ENCODE data around the gene SUN1. TPM values are rescaled to one million over a fixed set of nuclear protein-coding genes. Genes with fewer than 3 reads are reported as not detected.

Gene SUN1
- total and polyA plus RNA-seq, 9 of the 15 experiments (the other 6 are each of a cell fraction or from before 2014, with no cell fraction given), result 36.8 to 132 (median 62.3) TPM

DNA sequence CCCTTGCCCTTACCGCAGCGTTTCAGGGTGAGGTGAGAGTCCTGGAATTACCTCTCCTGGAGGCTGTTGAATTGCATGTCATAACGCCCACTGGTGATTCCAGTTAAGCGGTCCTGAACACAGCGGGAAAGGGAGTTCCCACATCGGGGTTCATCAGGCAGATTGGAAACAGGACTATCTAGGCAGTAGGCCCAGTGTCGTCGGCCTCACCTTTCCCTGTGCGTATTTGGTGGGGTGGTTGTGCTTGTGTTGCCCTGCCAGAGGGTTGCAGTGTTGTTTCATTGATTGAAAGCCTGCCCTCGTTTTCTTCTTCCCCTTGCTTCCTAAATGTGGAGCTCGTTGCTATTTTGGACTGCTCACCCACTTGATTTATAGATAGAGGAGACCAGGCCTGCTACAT is 10.6 kb upstream of the SUN1 start:
- H3K79me2 ChIP-seq (ENCODE audit: control insufficient read depth, insufficient read depth, low read length), result peaks cover 100% of the 10 kb centered on the region
- H3K36me3 ChIP-seq (ENCODE audit: control insufficient read depth, insufficient read depth, low read length), result peaks cover 34% of the 10 kb centered on the region
- POLR2A ChIA-PET, result no interaction called here
- intact Hi-C loops (cut with micrococcal nuclease), result no loop called here
- no TSS peak for BruUV-seq (replicated peaks)
- no peaks in the 10 kb centered on the region for H3K27me3 ChIP-seq (ENCODE audit: control insufficient read depth in 2 of 2, insufficient read depth in 2 of 2, low read length in 2 of 2)
- peaks cover 20% of the 10 kb centered on the region for H4K20me1 ChIP-seq (replicated peaks; ENCODE audit: control insufficient read depth, insufficient read depth, low read length)
- no peak overlapping the region for H3K4me2 ChIP-seq (ENCODE audit: insufficient read depth, low read length)
- H3K4me3 ChIP-seq, result no peak overlapping the region
- in situ Hi-C loops (cut with MboI), result no loop called here
- H3K27ac ChIP-seq (ENCODE audit: extremely low read depth, low read depth, low read length), result no peak overlapping the region
- no peak overlapping the region for H2AFZ ChIP-seq (ENCODE audit: low read depth, low read length)
- no peaks in the 10 kb centered on the region for H3K9me1 ChIP-seq (ENCODE audit: control insufficient read depth, insufficient read depth, low read length)
- peak; percentile 37; the same call in 1 of the 2 replicates for TF ChIP-seq ZBTB33 (CRISPR knock-in tag; IDR thresholded peaks at IDR 0.05)
- TF ChIP-seq SP1 (CRISPR knock-in tag; IDR thresholded peaks at IDR 0.05), result no peak
- peaks cover 24 to 26% of the 10 kb centered on the region in 2 experiments; a peak in 4 of 5 replicates for H3K4me1 ChIP-seq (replicated peaks in 1 of 2; ENCODE audit: control insufficient read depth in 2 of 2, insufficient read depth in 2 of 2, low read length in 2 of 2)
- FAIRE-seq (no peak), DNase-seq (ENCODE audit: extremely low read depth in 1 of 4, low spot score in 3 of 4) (no peak), ATAC-seq (no peak)
- WGBS (ENCODE audit: insufficient coverage, low coverage, missing lambda C conversion rate), result 69% methylated on average over 11 of the region's 11 CpGs
- H3K9ac ChIP-seq (ENCODE audit: insufficient read depth in 1 of 2, low read depth in 2 of 2, low read length in 2 of 2), result peak overlapping the region in 1 of 2 experiments; percentile 46; a peak in 1 of 4 replicates
- CTCF ChIA-PET (ENCODE audit: low intra/inter-chr PET ratio), result no interaction called here
- no peaks in the 10 kb centered on the region for H3K9me3 ChIP-seq (replicated peaks; ENCODE audit: control insufficient read depth, insufficient read depth, low read depth, low read length)

GRCh38 chr7:822692-823276 is 9.5 kb upstream of the SUN1 start:
- ChIA-PET POLR2A (interaction anchor here (1.1 kb wide), 1 partner anchor 9 kb away, joined by 4 read pairs; no protein-coding TSS in a partner anchor), CTCF (ENCODE audit: low intra/inter-chr PET ratio) (interaction anchor here (0.5 kb wide), 1 partner anchor 51 kb away, joined by 3 read pairs; no protein-coding TSS in a partner anchor)
- Histone ChIP-seq H3K79me2 (ENCODE audit: control insufficient read depth, insufficient read depth, low read length) (peaks cover 99% of the 10 kb centered on the region), H4K20me1 (replicated peaks; ENCODE audit: control insufficient read depth, insufficient read depth, low read length) (peaks cover 13% of the 10 kb centered on the region), H3K4me1 (replicated peaks in 1 of 2; ENCODE audit: control insufficient read depth in 2 of 2, insufficient read depth in 2 of 2, low read length in 2 of 2) (peaks cover 20 to 21% of the 10 kb centered on the region in 2 experiments; a peak in 4 of 5 replicates), H3K4me2 (ENCODE audit: insufficient read depth, low read length) (no peak overlapping the region), H3K27me3 (ENCODE audit: control insufficient read depth in 2 of 2, insufficient read depth in 2 of 2, low read length in 2 of 2) (no peaks in the 10 kb centered on the region), H3K9ac (ENCODE audit: insufficient read depth in 1 of 2, low read depth in 2 of 2, low read length in 2 of 2) (no peak overlapping the region), H3K27ac (ENCODE audit: extremely low read depth, low read depth, low read length) (no peak overlapping the region; the same call in 2 of the 3 replicates), H2AFZ (ENCODE audit: low read depth, low read length) (no peak overlapping the region), H3K9me1 (ENCODE audit: control insufficient read depth, insufficient read depth, low read length) (no peaks in the 10 kb centered on the region), H3K4me3 (no peak overlapping the region), H3K36me3 (ENCODE audit: control insufficient read depth, insufficient read depth, low read length) (peaks cover 36% of the 10 kb centered on the region), H3K9me3 (replicated peaks; ENCODE audit: control insufficient read depth, insufficient read depth, low read depth, low read length) (no peaks in the 10 kb centered on the region)
- intact Hi-C loops (cut with micrococcal nuclease) (no loop called here), in situ Hi-C loops (cut with MboI) (no loop called here)
- 96% methylated on average over 30 of the region's 32 CpGs for WGBS (ENCODE audit: insufficient coverage, low coverage, missing lambda C conversion rate)
- no peak for TF ChIP-seq CXXC5 (CRISPR knock-in tag; IDR thresholded peaks at IDR 0.05)
- no peak for TF ChIP-seq CHD4 (IDR thresholded peaks at IDR 0.05; ENCODE audit: insufficient read depth, insufficient replicate concordance, low read depth, low read length, poor library complexity, severe bottlenecking)
- no peak for TF ChIP-seq SRSF9 (IDR thresholded peaks at IDR 0.05; ENCODE audit: borderline replicate concordance, low read depth, low read length)
- TF ChIP-seq ZBTB33 (CRISPR knock-in tag; IDR thresholded peaks at IDR 0.05), result peak; percentile 59; the same call in 1 of the 2 replicates
- TF ChIP-seq, protein P1, sequence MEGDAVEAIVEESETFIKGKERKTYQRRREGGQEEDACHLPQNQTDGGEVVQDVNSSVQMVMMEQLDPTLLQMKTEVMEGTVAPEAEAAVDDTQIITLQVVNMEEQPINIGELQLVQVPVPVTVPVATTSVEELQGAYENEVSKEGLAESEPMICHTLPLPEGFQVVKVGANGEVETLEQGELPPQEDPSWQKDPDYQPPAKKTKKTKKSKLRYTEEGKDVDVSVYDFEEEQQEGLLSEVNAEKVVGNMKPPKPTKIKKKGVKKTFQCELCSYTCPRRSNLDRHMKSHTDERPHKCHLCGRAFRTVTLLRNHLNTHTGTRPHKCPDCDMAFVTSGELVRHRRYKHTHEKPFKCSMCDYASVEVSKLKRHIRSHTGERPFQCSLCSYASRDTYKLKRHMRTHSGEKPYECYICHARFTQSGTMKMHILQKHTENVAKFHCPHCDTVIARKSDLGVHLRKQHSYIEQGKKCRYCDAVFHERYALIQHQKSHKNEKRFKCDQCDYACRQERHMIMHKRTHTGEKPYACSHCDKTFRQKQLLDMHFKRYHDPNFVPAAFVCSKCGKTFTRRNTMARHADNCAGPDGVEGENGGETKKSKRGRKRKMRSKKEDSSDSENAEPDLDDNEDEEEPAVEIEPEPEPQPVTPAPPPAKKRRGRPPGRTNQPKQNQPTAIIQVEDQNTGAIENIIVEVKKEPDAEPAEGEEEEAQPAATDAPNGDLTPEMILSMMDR (IDR thresholded peaks at IDR 0.05 in 2 of 3, conservative IDR thresholded peaks at IDR 0.05 in 1 of 3; ENCODE audit: insufficient read depth in 2 of 3, low read depth in 1 of 3, low read length in 3 of 3), result 0 out of 6 replicates have a peak, but pooled peaks of 1 of the 3 experiments have one; percentile 7
- no peak for TF ChIP-seq ZNF561 (CRISPR knock-in tag; conservative IDR thresholded peaks at IDR 0.05)
- DNase-seq (ENCODE audit: extremely low read depth in 1 of 4, low spot score in 3 of 4) (no peak), ATAC-seq (no peak), FAIRE-seq (no peak)
- no TSS peak for BruUV-seq (replicated peaks)
